ENCODE measurements around the gene GPR31. TPM values are rescaled to one million over a fixed set of nuclear protein-coding genes. Genes with fewer than 3 reads are reported as not detected.

The GPR31 gene
- total RNA-seq, 1 donor from 2014 or later: not detected

Other genes starting within 250 kb of the GPR31 start
- 17.7 TPM for gene RNASET2, start 201.4 kb downstream of the GPR31 start, total RNA-seq
- 26.8 TPM for gene CEP43, start 158.6 kb downstream of the GPR31 start, total RNA-seq
- not detected for gene CCR6, start 34.9 kb downstream of the GPR31 start, total RNA-seq
- not detected for gene UNC93A, start 133.3 kb upstream of the GPR31 start, total RNA-seq
- under 0.01 TPM for gene TTLL2, start 167.1 kb upstream of the GPR31 start, total RNA-seq

All from temporal lobe (tissue), 1 donor.